ENCODE results near the gene BRD3.

BRD3 gene

GRCh38 chr9:134010310-134011173 is 57.3 kb downstream of the BRD3 start:
- no peak for DNase-seq

- DNase-seq = no peak
Observed at GRCh38 chr9:134007571-134007970, 60.3 kb downstream of the BRD3 start.

GRCh38 chr9:134007150-134007549 is 60.7 kb downstream of the BRD3 start:
- DNase-seq = peak; percentile 17

GRCh38 chr9:134005381-134005780 is 62.4 kb downstream of the BRD3 start:
- DNase-seq = no peak

- no peak for DNase-seq
Observed at GRCh38 chr9:134004881-134005280, 62.9 kb downstream of the BRD3 start.

GRCh38 chr9:134004131-134004873 is 63.5 kb downstream of the BRD3 start:
- DNase-seq = no peak

- no peak for DNase-seq
Observed at GRCh38 chr9:134003237-134003636, 64.6 kb downstream of the BRD3 start.

GRCh38 chr9:134002796-134003195 is 65.0 kb downstream of the BRD3 start:
- DNase-seq = no peak

GRCh38 chr9:133999851-134000265 is 68.0 kb downstream of the BRD3 start:
- DNase-seq = no peak

- no peak for DNase-seq
Observed at GRCh38 chr9:133998915-133999595, 68.8 kb downstream of the BRD3 start.

- no peak for DNase-seq
Observed at GRCh38 chr9:133997584-133997983, 70.2 kb downstream of the BRD3 start.

- DNase-seq = no peak
Observed at GRCh38 chr9:133996531-133997520, 71.0 kb downstream of the BRD3 start.

- DNase-seq = peak; percentile 37
Observed at GRCh38 chr9:133995012-133995896, 72.6 kb downstream of the BRD3 start.

- DNase-seq = peak; percentile 71
Observed at GRCh38 chr9:133994353-133995011, 73.3 kb downstream of the BRD3 start.

- DNase-seq = no peak
Observed at GRCh38 chr9:133993635-133994253, 74.1 kb downstream of the BRD3 start.

GRCh38 chr9:133992780-133993634 is 74.8 kb downstream of the BRD3 start:
- peak; percentile 88 for DNase-seq

GRCh38 chr9:133991964-133992779 is 75.7 kb downstream of the BRD3 start, which contains the start of gene VAV2:
TSS of gene VAV2 (minus strand) at chr9:133992324. CDS start at chr9:133992278, 46 bp downstream.
- DNase-seq = peak; percentile 66

All from NCI-H345 (cell line).